Heart left ventricle (tissue), 16 donors: ENCODE data around the gene FGF16. TPM values are rescaled to one million over a fixed set of nuclear protein-coding genes. Genes with fewer than 3 reads are reported as not detected.
A peak's percentile ranks its signal among the peaks of the same experiment; 100 is the strongest.

Experiments used
- ATAC-seq, 4 donors: fragments of 200-7000 bp; cut with Tn5 transposase; one replicate each; pipeline ENCODE4 v1.9.1; 2020 to 2022; ENCODE audit warnings: moderate library complexity in 4 of 4, mild to moderate bottlenecking in 3 of 4, moderate number of reproducible peaks in 1 of 4
- DNase-seq, 5 donors: peaks; one replicate each; pipeline ENCODE4 v3.0.0-alpha.2; 2020
- H3K27ac ChIP-seq, 12 donors: fragments of 200-600 bp; sonication (generic) in 4 of 12; one replicate each; pipeline versions ENCODE4 v1.5.0 to v1.8.0; 2016 to 2022; ENCODE audit warnings: mild to moderate bottlenecking in 2 of 12
- H3K27me3 ChIP-seq, 9 donors: fragments of 200-600 bp; sonication (generic) in 2 of 9; one replicate each; pipeline versions ENCODE4 v1.5.1 to v1.8.0; 2016 to 2022; ENCODE audit warnings: mild to moderate bottlenecking in 3 of 9
- H3K36me3 ChIP-seq, 9 donors: fragments of 200-600 bp; sonication (generic) in 2 of 9; one replicate each; pipeline versions ENCODE4 v1.5.0 to v1.8.0; 2018 to 2022; ENCODE audit warnings: mild to moderate bottlenecking in 2 of 9
- H3K4me1 ChIP-seq, 12 donors: fragments of 200-600 bp; sonication (generic) in 4 of 12; one replicate each; pipeline versions ENCODE4 v1.5.0 to v1.8.0; 2016 to 2022; ENCODE audit warnings: mild to moderate bottlenecking in 3 of 12
- H3K4me3 ChIP-seq, 12 donors: fragments of 200-600 bp; sonication (generic) in 4 of 12; one replicate each; pipeline versions ENCODE4 v1.5.0 to v1.8.0; 2017 to 2022; ENCODE audit warnings: mild to moderate bottlenecking in 9 of 12, moderate library complexity in 4 of 12
- H3K9me3 ChIP-seq, 12 donors: fragments of 200-600 bp; sonication (generic) in 4 of 12; one replicate each; pipeline versions ENCODE4 v1.5.0 to v1.8.0; 2016 to 2022; ENCODE audit warnings: mild to moderate bottlenecking in 1 of 12
- CTCF ChIP-seq, 12 donors: fragments of 200-600 bp; sonication (generic) in 4 of 12; IDR thresholded peaks; one replicate each; pipeline versions ENCODE4 v1.5.0 to v1.8.0; 2018 to 2022; ENCODE audit warnings: antibody characterized with exemption in 12 of 12, mild to moderate bottlenecking in 5 of 12
- POLR2A ChIP-seq, 2 donors: fragments of 450-650 bp; IDR thresholded peaks; one replicate each; pipeline ENCODE4 v1.6.1; 2017; ENCODE audit warnings: antibody characterized with exemption in 2 of 2, mild to moderate bottlenecking in 2 of 2, moderate library complexity in 2 of 2
- WGBS, 4 donors: extraction: QIAGEN DNeasy Blood & Tissue Kit in 2 of 4; methylation state at CpG; one replicate each; pipeline versions ENCODE4 v1.1.5 to v1.1.7; 2013 to 2018; 5-methylcytosine and 5-hydroxymethylcytosine counted together
- intact Hi-C, 10 donors: fragments of 100-400 bp; cut with DNase I; formaldehyde crosslinking; loops; one replicate each; pipeline versions ENCODE4 v1.11.1 to v1.14.2; 2022
- polyA plus RNA-seq, 2 donors: library from polyadenylated mRNA; stranded (reverse); fragments of 200-250 nt; gene quantifications; one replicate each; pipeline ENCODE4 v1.2.3, GENCODE V29; 2013
- total RNA-seq, 9 donors: library from RNA; depleted of rRNA in 2 of 9; stranded (reverse); fragments of >200 nt in 2 of 9; fragmentation: NEBNext Ultra II Directional in 3 of 9; extraction: Animal tissue kit (Norgen Biotek cat#: 25700) in 3 of 9; gene quantifications; one replicate each; pipeline versions ENCODE4 v1.1.0 to v1.2.4, GENCODE V29; 2016 to 2023
- donor health status: ischemic (EF 13 %, LVEDD 7.1; RV severe dilation, severe dysfunction).
- donor health status: healthy with polysubstance abuse.
- donor health status: DM: no; HTN: yes; CAD: no.
- donor health status: DM: no; HTN: no; CAD: no.
- donor health status: ischemic (EF 25% LVEDD 6.9; RV normal size, moderate dysfunction).
- donor health status: ischemic (EF 25% LVEDD 5.7; RV mildly dilated, moderate dysfunction).
- donor health status: healthy.
- donor health status: DM: yes; HTN: yes; CAD: no.
- donor health status: ischemic (EF 35%, LVEDD 5.7; RV mildly dilated, moderate dysfunction).
- donor health status: nonischemic (EF 11% LVEDD 7.7; RV severe dilation, severe dysfunction).
- donor health status: DM: yes; HTN: yes; CAD: no.
- donor health status: PGD.
- donor health status: ischemic (EF 29% LVEDD 5.4; RV normal size, mild dysfunction).
- donor health status: nonischemic (EF 23%, LVEDD 6.1; RV moderate dilation, normal function).

The FGF16 gene
- total and polyA plus RNA-seq, 11 donors: 0.06 to 0.54 (median 0.22) TPM; not detected in 5

- peaks cover 0 to 13% (median 0%) of the 10 kb centered on the region in 12 donors for H3K9me3 ChIP-seq
- DNase-seq (no peak), ATAC-seq (no peak)
- WGBS, 4 donors: 67 to 92% (median 81%) methylated on average over 3 of the region's 3 CpGs
- H3K36me3 ChIP-seq: no peaks in the 10 kb centered on the region
- intact Hi-C loops: no loop called here
- H3K4me1 ChIP-seq: peaks cover 0 to 6% (median 0%) of the 10 kb centered on the region in 12 donors
- no peak overlapping the region for H3K4me3 ChIP-seq
- no peaks in the 10 kb centered on the region for H3K27me3 ChIP-seq
- H3K27ac ChIP-seq: no peak overlapping the region
- TF ChIP-seq CTCF (IDR thresholded peaks at IDR 0.05) (no peak), POLR2A (IDR thresholded peaks at IDR 0.05) (no peak)
Measured at GRCh38 chrX:77412631-77413030, 34.6 kb upstream of the FGF16 start.

GRCh38 chrX:77415161-77415560, 32.0 kb upstream of the FGF16 start:
- WGBS, 4 donors: 0 to 41% (median 11%) methylated on average over 1 of the region's 1 CpG
- intact Hi-C loops: no loop called here
- Histone ChIP-seq H3K36me3 (no peaks in the 10 kb centered on the region), H3K27me3 (no peaks in the 10 kb centered on the region), H3K4me1 (peaks cover 0 to 6% (median 0%) of the 10 kb centered on the region in 12 donors), H3K27ac (no peak overlapping the region), H3K9me3 (peaks cover 0 to 2% (median 0%) of the 10 kb centered on the region in 12 donors), H3K4me3 (no peak overlapping the region)
- no peak for DNase-seq
- TF ChIP-seq CTCF (IDR thresholded peaks at IDR 0.05) (peak in 5 of 12 donors; percentile 7 to 27 (median 19)), POLR2A (IDR thresholded peaks at IDR 0.05) (no peak)
- no peak for ATAC-seq

- H3K4me1 ChIP-seq: peaks cover 0 to 6% (median 0%) of the 10 kb centered on the region in 12 donors
- H3K27me3 ChIP-seq: no peaks in the 10 kb centered on the region
- no peak overlapping the region for H3K27ac ChIP-seq
- no peaks in the 10 kb centered on the region for H3K36me3 ChIP-seq
- ATAC-seq (peak in 1 of 4 donors; percentile 50), DNase-seq (no peak)
- intact Hi-C loops: no loop called here
- H3K4me3 ChIP-seq: no peak overlapping the region
- TF ChIP-seq POLR2A (IDR thresholded peaks at IDR 0.05) (no peak), CTCF (IDR thresholded peaks at IDR 0.05) (no peak)
- WGBS, 4 donors: 49 to 72% (median 54%) methylated on average over 1 of the region's 1 CpG
- peaks cover 0 to 9% (median 0%) of the 10 kb centered on the region in 12 donors for H3K9me3 ChIP-seq
Measured at GRCh38 chrX:77415882-77416281, 31.3 kb upstream of the FGF16 start.

GRCh38 chrX:77422891-77423648, 24.1 kb upstream of the FGF16 start:
- DNase-seq (no peak), ATAC-seq (no peak)
- intact Hi-C loops: no loop called here
- peaks cover 0 to 11% (median 0%) of the 10 kb centered on the region in 12 donors for H3K9me3 ChIP-seq
- no peak overlapping the region for H3K27ac ChIP-seq
- TF ChIP-seq CTCF (IDR thresholded peaks at IDR 0.05): no peak
- TF ChIP-seq POLR2A (IDR thresholded peaks at IDR 0.05): no peak
- H3K4me3 ChIP-seq: no peak overlapping the region
- no peaks in the 10 kb centered on the region for H3K4me1 ChIP-seq
- H3K27me3 ChIP-seq: no peaks in the 10 kb centered on the region
- H3K36me3 ChIP-seq: no peaks in the 10 kb centered on the region
- WGBS, 4 donors: 46 to 61% (median 55%) methylated on average over 4 of the region's 4 CpGs
